Measurements from ENCODE around the gene SSH2. TPM values are rescaled to one million over a fixed set of nuclear protein-coding genes. Genes with fewer than 3 reads are reported as not detected.
"Not testable (repeated sequence)": the region's sequence is repeated elsewhere in the genome, so short reads cannot be mapped to it uniquely, and the experiment has no call there.

SSH2 gene
- total RNA-seq, 4 donors from 2014 or later, result 30.2 to 38.6 (median 35.5) TPM

- no peak for DNase-seq
- Histone ChIP-seq H3K36me3 (no peaks in the 10 kb centered on the region), H3K4me3 (replicated peaks in 1 of 3) (no peak overlapping the region), H3K4me1 (peaks cover 14 to 19% of the 10 kb centered on the region in 2 donors), H3K27ac (no peak overlapping the region), H3K27me3 (no peaks in the 10 kb centered on the region), H3K9me3 (no peaks in the 10 kb centered on the region)
- 79 to 87% methylated on average over 2 of the region's 2 CpGs for WGBS, 2 donors
- TF ChIP-seq POLR2A (IDR thresholded peaks at IDR 0.05) (no peak), CTCF (IDR thresholded peaks at IDR 0.05) (peak in 1 of 6 experiments; percentile 22)
- intact Hi-C loops (cut with DNase I), result no loop called here
Measured at GRCh38 chr17:29867643-29868181, 62.3 kb downstream of the SSH2 start.

DNA sequence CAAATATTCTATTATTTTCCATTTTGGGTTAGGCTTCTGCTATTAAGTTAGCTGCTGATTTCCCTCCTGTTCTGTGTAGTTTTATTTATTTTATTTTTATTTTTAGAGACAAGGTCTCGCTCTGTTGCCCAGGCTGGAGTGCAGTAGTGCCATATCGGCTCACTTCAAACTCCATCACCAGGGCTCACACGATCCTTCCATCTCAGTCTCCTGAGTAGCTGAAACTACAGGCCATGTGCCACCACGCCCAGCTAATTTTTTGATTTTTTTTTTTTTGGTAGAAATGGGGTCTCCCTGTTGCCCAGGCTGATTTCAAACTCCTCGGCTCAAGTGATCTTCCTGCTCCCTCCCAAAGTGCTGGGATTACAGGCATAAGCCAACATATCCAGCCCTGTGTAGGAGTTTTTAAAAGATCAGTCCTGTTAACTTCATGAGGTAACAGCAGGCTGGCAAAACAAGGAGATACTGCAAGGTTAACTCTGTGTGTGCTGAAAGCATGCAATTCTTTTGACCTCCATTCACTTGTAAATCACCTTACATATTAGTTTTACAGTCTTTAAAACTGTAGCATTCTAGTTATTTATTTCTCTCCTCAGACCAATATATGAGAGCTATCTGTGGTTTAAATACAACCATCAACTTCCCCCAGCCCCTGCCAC, 63.2 kb downstream of the SSH2 start:
- H3K4me3 ChIP-seq (replicated peaks in 1 of 3), result no peak overlapping the region
- peak; percentile 5 to 8 for DNase-seq
- 50 to 51% methylated on average over 5 of the region's 5 CpGs for WGBS, 2 donors
- H3K36me3 ChIP-seq, result no peaks in the 10 kb centered on the region
- no peaks in the 10 kb centered on the region for H3K27me3 ChIP-seq
- H3K9me3 ChIP-seq, result no peaks in the 10 kb centered on the region
- intact Hi-C loops (cut with DNase I), result no loop called here
- no peak overlapping the region for H3K27ac ChIP-seq
- H3K4me1 ChIP-seq, result peaks cover 13 to 14% of the 10 kb centered on the region in 2 donors
- TF ChIP-seq POLR2A (IDR thresholded peaks at IDR 0.05), result no peak
- no peak for TF ChIP-seq CTCF (IDR thresholded peaks at IDR 0.05)

GRCh38 chr17:29864615-29865014, 65.4 kb downstream of the SSH2 start:
- WGBS, 2 donors, result 84 to 91% methylated on average over 1 of the region's 1 CpG
- no peak for TF ChIP-seq CTCF (IDR thresholded peaks at IDR 0.05)
- TF ChIP-seq POLR2A (IDR thresholded peaks at IDR 0.05), result no peak
- Histone ChIP-seq H3K27me3 (no peaks in the 10 kb centered on the region), H3K9me3 (no peaks in the 10 kb centered on the region), H3K27ac (no peak overlapping the region), H3K4me3 (replicated peaks in 1 of 3) (no peak overlapping the region), H3K4me1 (peaks cover 3 to 7% of the 10 kb centered on the region in 2 donors), H3K36me3 (no peaks in the 10 kb centered on the region)
- intact Hi-C loops (cut with DNase I), result no loop called here
- no peak for DNase-seq

GRCh38 chr17:29864123-29864522, 65.9 kb downstream of the SSH2 start:
- 99 to 100% methylated on average over 4 of the region's 4 CpGs for WGBS, 2 donors
- DNase-seq; H3K36me3 ChIP-seq; H3K27me3 ChIP-seq; H3K4me1 ChIP-seq; H3K9me3 ChIP-seq; intact Hi-C loops (cut with DNase I); H3K4me3 ChIP-seq (replicated peaks in 1 of 3); H3K27ac ChIP-seq: not testable (repeated sequence)

- H3K9me3 ChIP-seq, result no peaks in the 10 kb centered on the region
- intact Hi-C loops (cut with DNase I), result no loop called here
- no peak for DNase-seq
- H3K4me3 ChIP-seq (replicated peaks in 1 of 3), result no peak overlapping the region
- no peaks in the 10 kb centered on the region for H3K36me3 ChIP-seq
- no peak overlapping the region for H3K27ac ChIP-seq
- TF ChIP-seq POLR2A (IDR thresholded peaks at IDR 0.05) (no peak), CTCF (IDR thresholded peaks at IDR 0.05) (no peak)
- H3K4me1 ChIP-seq, result peaks cover 3 to 7% of the 10 kb centered on the region in 2 donors
- H3K27me3 ChIP-seq, result no peaks in the 10 kb centered on the region
Measured at GRCh38 chr17:29862951-29863350, 67.1 kb downstream of the SSH2 start.

All from thyroid gland (tissue), 4 donors.